GM19438 (cell line): ENCODE results near the gene FCHSD2.
"Not testable (repeated sequence)": the region's sequence is repeated elsewhere in the genome, so short reads cannot be mapped to it uniquely, and the experiment has no call there.

ENCODE experiments used
- ATAC-seq: cut with Tn5 transposase; IDR thresholded peaks from one replicate; pipeline ENCODE4 v1.9.1; 2021; ENCODE audit warnings: low read depth; ENCODE audit not compliant: unreplicated experiment

The FCHSD2 gene

GRCh38 chr11:73019449-73019848, 122.7 kb downstream of the FCHSD2 start:
- no peak for ATAC-seq

DNA sequence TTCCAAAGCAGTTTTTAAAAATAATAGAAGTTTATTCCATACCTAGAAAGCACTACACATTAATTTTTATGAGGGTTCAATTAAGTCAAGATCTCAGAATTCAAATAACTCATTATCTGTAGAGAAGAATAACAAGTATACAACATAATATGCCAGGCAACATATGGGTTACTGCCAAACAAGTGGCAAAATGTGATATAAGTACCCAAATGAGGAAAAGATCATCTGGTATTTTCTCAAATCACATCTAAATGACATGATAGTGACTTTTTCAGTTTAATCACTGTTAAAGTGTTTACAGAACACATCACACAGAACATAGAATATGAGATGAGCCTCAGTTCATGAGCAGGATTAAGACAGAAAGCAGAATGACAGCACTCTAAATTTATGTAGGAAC, 123.3 kb downstream of the FCHSD2 start:
- no peak for ATAC-seq

DNA sequence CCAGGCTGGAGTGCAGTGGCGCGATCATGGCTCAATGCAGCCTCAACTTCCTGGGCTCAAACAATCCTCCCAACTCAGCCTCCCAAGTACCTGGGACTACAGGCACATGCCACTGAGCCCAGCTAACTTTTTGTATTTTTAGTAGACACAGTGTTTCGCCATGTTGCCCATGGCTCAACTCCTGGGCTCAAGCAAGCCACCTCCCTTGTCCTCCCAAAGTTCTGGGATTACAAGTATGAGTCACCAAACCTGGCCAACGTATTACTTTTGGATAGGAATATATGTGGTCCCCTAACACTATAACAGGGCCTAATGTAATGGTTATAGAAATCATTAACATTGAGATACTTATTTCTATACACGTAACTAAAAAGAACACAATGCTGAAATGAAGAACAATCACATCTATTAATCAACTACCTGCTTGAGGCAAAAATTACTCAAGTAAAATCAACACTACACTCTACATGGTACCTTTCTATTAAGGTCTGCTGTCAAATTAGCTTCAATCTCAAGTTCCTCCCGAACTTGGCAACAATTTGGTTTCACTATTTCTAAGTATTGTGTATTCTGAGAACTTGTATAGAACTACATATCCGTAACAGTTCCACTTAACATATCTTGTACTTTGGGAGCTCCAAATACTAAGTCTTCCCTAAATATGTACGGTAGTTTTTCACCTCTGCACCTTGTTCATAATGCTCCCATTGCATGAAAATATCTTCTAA, 124.9 kb downstream of the FCHSD2 start:
- no peak for ATAC-seq

- ATAC-seq = no peak
These were observed 129.1 kb downstream of the FCHSD2 start for GRCh38 chr11:73013021-73013420.

DNA sequence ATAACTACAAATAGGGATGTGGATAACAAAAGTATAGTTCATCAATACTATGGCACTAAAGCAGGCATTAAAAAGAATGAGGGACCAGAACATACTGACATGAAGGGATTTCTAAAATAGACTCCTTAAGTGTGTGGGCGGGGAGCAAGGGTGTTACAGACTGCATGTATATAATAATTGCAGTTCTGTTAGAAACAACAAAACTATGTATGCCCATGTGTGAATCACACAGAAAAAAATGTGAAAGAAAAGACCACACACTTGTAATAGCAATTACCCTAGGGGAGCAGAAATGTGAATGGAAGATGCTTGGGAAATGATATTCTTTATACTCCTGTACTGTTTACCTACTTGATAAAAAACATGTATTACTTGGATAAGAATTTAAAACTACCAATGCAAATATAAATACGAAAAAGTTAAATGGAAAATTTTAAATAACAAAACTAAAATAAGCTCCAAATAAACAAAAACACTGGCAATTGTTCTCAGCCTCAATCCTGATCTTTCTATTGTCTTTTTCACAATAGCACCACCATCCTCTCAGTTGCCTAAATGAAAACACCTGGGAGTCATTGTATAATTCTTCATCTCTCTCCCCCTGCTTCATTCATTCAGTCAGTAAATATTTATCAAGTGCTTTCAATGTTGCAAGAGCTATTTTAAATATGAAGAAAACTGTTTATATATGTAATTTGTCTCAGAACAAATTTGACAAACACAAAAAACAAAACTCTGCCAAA, 129.8 kb downstream of the FCHSD2 start:
- ATAC-seq = no peak

- no peak for ATAC-seq
These were observed 130.8 kb downstream of the FCHSD2 start for GRCh38 chr11:73011126-73011817.

GRCh38 chr11:73009972-73010371, 132.1 kb downstream of the FCHSD2 start:
- no peak for ATAC-seq

GRCh38 chr11:73004088-73004487, 138.0 kb downstream of the FCHSD2 start:
- ATAC-seq = no peak

DNA sequence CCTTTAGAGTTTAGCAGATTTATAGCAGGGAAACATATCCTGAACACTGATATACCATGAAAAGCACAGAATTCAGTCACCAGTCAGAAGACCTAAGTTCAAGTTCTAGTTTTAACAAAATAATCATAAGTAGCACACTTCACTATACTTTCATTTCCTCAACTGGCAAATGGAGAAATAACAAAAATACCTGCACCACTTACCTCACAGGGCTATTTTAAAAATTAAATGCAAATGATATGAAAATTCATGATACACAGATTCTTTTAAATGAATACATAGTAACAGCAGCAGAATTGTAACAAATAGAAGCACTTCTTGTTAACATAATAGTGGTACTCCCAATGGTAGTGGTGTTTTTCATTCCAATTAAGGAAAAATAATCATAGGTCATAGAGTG, 139.0 kb downstream of the FCHSD2 start:
- no peak for ATAC-seq

DNA sequence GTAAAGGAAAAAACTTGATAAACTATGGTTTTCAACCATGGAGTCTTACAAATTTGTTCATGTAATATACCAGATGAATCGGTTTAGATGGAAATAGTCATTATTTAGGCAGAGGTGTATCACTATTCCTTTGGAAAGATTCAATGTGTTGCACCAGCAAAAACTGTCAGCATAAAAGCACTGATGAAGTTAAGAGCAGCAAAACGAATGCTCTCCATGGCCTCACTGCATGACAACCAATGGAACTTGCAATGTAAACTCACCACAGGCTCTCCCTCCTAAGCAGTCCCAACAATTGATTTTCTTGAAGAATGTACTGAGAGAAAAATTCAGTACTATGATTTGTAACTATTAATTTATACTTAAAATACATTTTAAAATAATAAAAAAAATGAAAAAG, 139.9 kb downstream of the FCHSD2 start:
- no peak for ATAC-seq

DNA sequence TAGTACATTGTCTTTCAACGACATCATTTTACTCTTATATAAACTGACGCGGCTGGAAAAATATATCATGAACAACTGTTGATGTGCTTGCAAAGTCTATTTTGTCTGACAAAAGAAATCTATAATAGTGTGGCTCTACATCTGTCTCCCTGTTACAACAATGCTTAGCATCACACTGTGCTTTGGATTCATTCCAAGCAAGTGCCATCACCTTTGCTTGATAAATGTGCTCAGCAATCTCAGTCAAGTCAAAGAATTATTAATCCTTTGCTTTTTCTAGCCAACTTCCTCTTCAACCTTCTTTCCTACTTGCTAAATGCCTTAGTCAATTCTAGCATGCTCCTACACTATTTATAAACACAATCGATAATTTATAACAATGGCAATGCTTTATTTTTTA, 140.5 kb downstream of the FCHSD2 start:
- ATAC-seq = no peak

DNA sequence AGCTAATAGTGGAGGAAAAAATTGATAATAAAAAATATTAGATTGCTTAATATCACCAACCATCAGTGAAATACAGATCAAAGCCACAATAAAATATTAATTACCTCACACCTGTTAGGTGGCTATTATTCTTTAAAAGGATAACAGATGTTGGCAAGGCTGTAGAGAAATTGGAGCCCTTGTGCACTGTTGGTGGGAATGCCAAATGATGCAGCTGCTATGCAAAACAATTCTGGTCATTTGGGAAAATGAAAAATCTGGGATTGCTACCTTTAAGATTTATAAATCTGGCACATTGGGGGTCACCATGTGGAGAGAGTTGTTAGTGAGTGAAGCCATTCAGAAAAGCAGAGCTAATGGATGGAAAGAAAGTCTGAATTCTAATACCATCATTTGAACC, 143.4 kb downstream of the FCHSD2 start:
- ATAC-seq = no peak

- no peak for ATAC-seq
These were observed 145.2 kb downstream of the FCHSD2 start for GRCh38 chr11:72996959-72997358.

DNA sequence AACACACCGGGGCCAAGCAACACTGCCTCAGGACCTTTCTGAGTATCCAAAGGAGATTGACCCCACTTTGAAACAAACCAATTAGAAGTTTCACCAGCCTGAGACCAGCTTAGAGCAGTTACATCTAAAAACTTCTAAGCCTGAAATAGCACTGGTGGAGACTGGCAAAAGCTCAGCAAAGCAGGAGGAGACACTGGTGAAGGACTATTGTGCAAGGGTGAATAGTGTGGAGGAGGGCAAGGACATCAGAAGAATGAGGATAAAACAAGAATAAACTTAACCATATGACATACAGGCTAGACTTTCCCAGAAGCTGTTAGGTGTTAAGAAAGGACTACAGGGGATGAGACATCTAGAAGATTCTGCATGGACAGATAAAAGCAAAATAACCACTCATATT, 152.4 kb downstream of the FCHSD2 start:
- no peak for ATAC-seq

GRCh38 chr11:72988821-72989220, 153.3 kb downstream of the FCHSD2 start:
- no peak for ATAC-seq

- ATAC-seq = no peak
These were observed 156.5 kb downstream of the FCHSD2 start for GRCh38 chr11:72985645-72986044.

GRCh38 chr11:72984453-72985077, 157.6 kb downstream of the FCHSD2 start:
- ATAC-seq = no peak

DNA sequence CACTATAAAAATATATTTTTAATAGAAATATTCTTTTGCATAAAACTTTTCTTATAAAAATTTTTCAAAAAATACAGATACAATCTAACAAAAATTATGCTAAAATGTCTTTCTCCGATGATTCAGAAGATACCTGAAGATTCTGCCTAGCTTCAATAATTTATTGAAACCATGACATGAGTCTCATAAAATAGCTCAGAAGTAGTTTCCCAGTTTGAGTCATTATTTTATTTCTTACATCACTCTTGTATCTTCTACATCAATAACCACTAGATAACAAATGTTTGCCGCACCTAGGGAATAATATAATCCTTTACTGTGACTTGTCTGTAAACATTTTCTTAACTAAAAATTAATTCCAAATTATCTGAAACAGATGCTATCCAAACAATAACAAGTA, 158.6 kb downstream of the FCHSD2 start:
- no peak for ATAC-seq

GRCh38 chr11:72981971-72982685, 160.0 kb downstream of the FCHSD2 start:
- ATAC-seq = no peak

- ATAC-seq = no peak
These were observed 161.0 kb downstream of the FCHSD2 start for GRCh38 chr11:72981080-72981479.

DNA sequence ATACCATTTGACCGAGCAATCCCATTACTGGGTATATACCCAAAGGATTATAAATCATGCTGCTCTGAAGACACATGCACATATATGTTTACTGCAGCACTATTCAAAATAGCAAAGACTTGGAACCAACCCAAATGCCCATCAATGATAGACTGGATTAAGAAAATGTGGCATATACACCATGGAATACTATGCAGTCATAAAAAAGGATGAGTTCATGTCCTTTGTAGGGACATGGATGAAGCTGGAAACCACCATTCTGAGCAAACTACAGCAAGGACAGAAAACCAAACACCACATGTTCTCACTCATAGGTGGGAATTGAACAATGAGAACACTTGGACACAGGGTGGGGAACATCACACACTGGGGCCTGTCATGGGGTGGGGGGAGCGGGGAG, 164.3 kb downstream of the FCHSD2 start:
- ATAC-seq = not testable (repeated sequence)
